ENCODE data around the gene UBXN10.

Gene UBXN10

GRCh38 chr1:20142001-20142710, 43.7 kb upstream of the UBXN10 start:
- Histone ChIP-seq H3K4me3 (ENCODE audit: low read depth, low read length) (no peak overlapping the region), H3K36me3 (ENCODE audit: insufficient read depth, low read length) (no peaks in the 10 kb centered on the region), H2AFZ (ENCODE audit: low read length, unreplicated experiment) (no peak overlapping the region), H3K79me2 (ENCODE audit: control insufficient read depth, insufficient read depth, low read length, unreplicated experiment) (no peaks in the 10 kb centered on the region), H3K27ac (ENCODE audit: low read depth, low read length) (no peak overlapping the region), H3K4me1 (ENCODE audit: control insufficient read depth, insufficient read depth, low read length, unreplicated experiment) (no peaks in the 10 kb centered on the region), H3K27me3 (ENCODE audit: insufficient read depth, low read length) (peaks cover 21% of the 10 kb centered on the region)

- Histone ChIP-seq H3K79me2 (ENCODE audit: control insufficient read depth, insufficient read depth, low read length, unreplicated experiment) (no peaks in the 10 kb centered on the region), H3K27ac (ENCODE audit: low read depth, low read length) (no peak overlapping the region), H3K27me3 (ENCODE audit: insufficient read depth, low read length) (peaks cover 18% of the 10 kb centered on the region), H3K4me1 (ENCODE audit: control insufficient read depth, insufficient read depth, low read length, unreplicated experiment) (no peaks in the 10 kb centered on the region), H2AFZ (ENCODE audit: low read length, unreplicated experiment) (no peak overlapping the region), H3K36me3 (ENCODE audit: insufficient read depth, low read length) (no peaks in the 10 kb centered on the region), H3K4me3 (ENCODE audit: low read depth, low read length) (no peak overlapping the region)
These were observed 42.6 kb upstream of the UBXN10 start for GRCh38 chr1:20143318-20143717.

- Histone ChIP-seq H3K27me3 (ENCODE audit: insufficient read depth, low read length) (peaks cover 18% of the 10 kb centered on the region), H3K36me3 (ENCODE audit: insufficient read depth, low read length) (no peaks in the 10 kb centered on the region), H3K27ac (ENCODE audit: low read depth, low read length) (no peak overlapping the region), H2AFZ (ENCODE audit: low read length, unreplicated experiment) (no peak overlapping the region), H3K4me1 (ENCODE audit: control insufficient read depth, insufficient read depth, low read length, unreplicated experiment) (no peaks in the 10 kb centered on the region), H3K79me2 (ENCODE audit: control insufficient read depth, insufficient read depth, low read length, unreplicated experiment) (no peaks in the 10 kb centered on the region), H3K4me3 (ENCODE audit: low read depth, low read length) (no peak overlapping the region)
These were observed 41.9 kb upstream of the UBXN10 start for GRCh38 chr1:20143734-20144565.

DNA sequence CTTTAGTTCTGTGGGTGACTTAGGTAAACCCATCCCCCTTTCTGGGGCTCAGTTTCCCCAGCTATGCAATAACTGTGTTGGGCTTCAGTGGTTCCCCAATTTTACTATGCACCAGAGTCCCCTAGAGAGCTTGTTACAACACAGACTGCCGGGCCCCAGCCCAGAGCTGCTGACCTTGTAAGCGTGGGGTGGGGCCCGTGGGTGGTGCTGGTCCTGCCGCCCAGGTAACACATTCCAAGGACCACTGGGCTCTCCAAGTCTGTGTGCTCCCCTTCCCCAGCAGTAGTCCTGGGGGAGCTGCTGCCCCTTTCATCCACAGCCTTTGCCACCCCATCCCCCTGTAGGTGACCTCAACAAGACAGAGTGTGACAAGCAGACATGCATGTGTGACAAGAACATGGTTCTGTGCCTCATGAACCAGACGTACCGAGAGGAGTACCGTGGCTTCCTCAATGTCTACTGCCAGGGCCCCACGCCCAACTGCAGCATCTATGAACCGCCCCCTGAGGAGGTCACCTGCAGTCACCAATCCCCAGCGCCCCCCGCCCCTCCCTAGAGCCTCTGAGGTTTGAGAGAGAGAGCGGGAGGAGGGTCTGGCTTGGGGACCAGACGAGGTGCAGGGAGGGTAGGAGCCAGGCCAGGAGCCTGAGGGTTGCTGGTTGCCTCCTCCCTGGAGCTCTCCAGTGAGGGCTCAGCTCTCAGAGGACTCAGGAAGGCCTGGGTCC, 37.9 kb upstream of the UBXN10 start:
- Histone ChIP-seq H3K4me1 (ENCODE audit: control insufficient read depth, insufficient read depth, low read length, unreplicated experiment) (no peaks in the 10 kb centered on the region), H2AFZ (ENCODE audit: low read length, unreplicated experiment) (no peak overlapping the region), H3K79me2 (ENCODE audit: control insufficient read depth, insufficient read depth, low read length, unreplicated experiment) (no peaks in the 10 kb centered on the region), H3K4me3 (ENCODE audit: low read depth, low read length) (no peak overlapping the region), H3K36me3 (ENCODE audit: insufficient read depth, low read length) (no peaks in the 10 kb centered on the region), H3K27ac (ENCODE audit: low read depth, low read length) (no peak overlapping the region), H3K27me3 (ENCODE audit: insufficient read depth, low read length) (peaks cover 15% of the 10 kb centered on the region)

DNA sequence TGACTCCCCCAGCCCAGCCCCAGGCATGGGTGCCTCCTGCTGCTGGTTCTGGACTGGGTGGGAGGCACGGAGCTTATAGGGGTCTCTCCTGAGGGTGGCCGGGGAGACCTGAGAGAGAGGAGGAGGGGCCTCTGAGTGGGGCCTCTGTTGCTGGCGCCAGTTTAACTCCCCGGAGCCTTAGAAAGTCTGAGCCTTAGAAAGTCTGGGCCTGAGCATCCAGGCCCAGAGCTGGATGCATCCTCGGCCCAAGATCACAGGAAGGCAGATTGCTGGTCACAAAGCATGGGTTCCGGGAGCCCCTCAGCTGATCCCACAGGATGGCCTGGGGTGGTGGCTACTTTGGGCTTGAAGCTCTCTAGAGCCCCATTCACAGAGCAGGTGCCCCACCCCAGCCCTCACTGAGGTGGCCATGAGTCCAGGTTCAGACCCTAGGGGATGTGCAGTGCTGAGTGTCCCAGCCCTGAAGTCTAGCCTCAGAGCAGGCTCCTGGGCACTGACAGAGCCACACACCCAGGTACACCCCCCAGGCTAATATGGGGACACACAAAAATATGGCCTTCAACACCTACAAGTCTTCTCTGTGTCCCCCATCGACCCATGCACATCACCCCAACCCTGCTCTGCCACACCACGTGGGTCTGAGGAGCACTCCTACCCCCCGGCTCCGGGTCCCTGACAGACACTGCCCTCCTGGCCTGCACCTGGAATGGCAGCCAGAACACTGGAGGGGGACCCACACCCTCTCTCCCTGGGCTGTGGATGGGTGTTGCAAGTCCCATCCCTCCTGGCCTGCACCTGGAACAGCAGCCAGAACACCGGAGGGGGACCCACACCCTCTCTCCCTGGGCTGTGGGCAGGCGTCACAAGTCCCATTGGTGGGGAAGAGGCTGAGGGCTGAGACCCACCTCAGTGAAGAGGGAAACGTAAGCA, 37.1 kb upstream of the UBXN10 start:
- Histone ChIP-seq H3K4me3 (ENCODE audit: low read depth, low read length) (no peak overlapping the region), H3K27ac (ENCODE audit: low read depth, low read length) (no peak overlapping the region), H3K4me1 (ENCODE audit: control insufficient read depth, insufficient read depth, low read length, unreplicated experiment) (no peaks in the 10 kb centered on the region), H2AFZ (ENCODE audit: low read length, unreplicated experiment) (no peak overlapping the region), H3K36me3 (ENCODE audit: insufficient read depth, low read length) (no peaks in the 10 kb centered on the region), H3K27me3 (ENCODE audit: insufficient read depth, low read length) (peaks cover 11% of the 10 kb centered on the region), H3K79me2 (ENCODE audit: control insufficient read depth, insufficient read depth, low read length, unreplicated experiment) (no peaks in the 10 kb centered on the region)

DNA sequence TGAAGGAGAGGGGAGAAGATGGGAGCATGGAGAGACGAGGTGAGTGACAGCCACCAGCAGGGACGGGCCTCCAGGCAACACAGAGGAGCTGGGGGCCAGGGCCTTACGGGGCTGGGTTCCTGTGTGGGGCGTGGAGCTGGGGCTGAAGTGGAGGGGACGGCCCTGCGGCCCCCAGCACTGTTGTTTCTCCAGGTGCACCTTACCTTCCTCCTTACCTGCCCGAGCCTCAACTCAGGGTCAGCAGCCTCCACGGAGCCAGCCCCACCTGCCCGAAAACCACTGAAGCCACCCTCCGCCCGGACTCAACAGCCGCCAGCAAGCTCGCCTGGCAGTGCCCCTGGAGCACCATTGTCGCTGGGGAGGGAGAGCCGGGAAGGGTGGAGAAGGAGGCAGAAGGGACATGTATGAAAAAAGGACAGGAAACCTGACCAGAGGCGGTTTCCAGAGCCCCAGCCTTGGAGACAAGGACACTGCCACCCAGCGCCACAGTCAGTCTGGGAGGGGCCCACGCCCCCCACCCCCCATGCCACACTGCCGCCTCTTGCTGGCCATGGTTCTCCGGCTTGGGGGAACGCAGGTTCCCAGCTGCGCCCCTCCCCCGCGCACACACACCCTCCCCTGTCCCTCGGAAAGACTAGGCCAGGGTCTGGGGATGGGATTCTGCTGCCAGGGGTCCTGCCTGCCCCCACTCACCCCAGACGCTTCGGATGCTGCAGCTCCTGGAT, 36.1 kb upstream of the UBXN10 start:
- no peak overlapping the region for H3K27ac ChIP-seq (ENCODE audit: low read depth, low read length)
- peaks cover 2% of the 10 kb centered on the region; the same call in 1 of the 2 replicates for H3K27me3 ChIP-seq (ENCODE audit: insufficient read depth, low read length)
- H2AFZ ChIP-seq (ENCODE audit: low read length, unreplicated experiment): no peak overlapping the region
- H3K4me1 ChIP-seq (ENCODE audit: control insufficient read depth, insufficient read depth, low read length, unreplicated experiment): no peaks in the 10 kb centered on the region
- no peaks in the 10 kb centered on the region for H3K36me3 ChIP-seq (ENCODE audit: insufficient read depth, low read length)
- H3K4me3 ChIP-seq (ENCODE audit: low read depth, low read length): no peak overlapping the region
- no peaks in the 10 kb centered on the region for H3K79me2 ChIP-seq (ENCODE audit: control insufficient read depth, insufficient read depth, low read length, unreplicated experiment)

DNA sequence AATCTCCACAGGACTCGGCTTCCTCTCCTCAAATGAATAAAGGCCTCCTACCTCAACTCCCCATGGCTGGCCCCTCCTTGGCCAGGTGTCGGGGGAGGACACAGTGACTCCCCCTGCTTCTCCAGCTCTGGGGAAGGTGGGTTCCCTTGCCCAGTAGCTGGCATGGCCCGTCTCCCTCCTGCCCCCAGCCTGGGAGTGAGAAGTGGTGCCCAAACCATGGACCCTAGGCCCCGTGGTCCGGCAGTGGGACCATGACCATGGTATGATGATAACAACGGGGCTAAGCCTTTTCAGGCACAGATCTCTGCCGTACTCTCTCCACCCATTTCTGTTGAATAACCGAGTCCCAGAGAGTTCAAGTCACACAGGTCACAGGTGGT, 35.6 kb upstream of the UBXN10 start:
- H3K27ac ChIP-seq (ENCODE audit: low read depth, low read length): no peak overlapping the region
- H3K4me1 ChIP-seq (ENCODE audit: control insufficient read depth, insufficient read depth, low read length, unreplicated experiment): no peaks in the 10 kb centered on the region
- no peaks in the 10 kb centered on the region for H3K79me2 ChIP-seq (ENCODE audit: control insufficient read depth, insufficient read depth, low read length, unreplicated experiment)
- H3K36me3 ChIP-seq (ENCODE audit: insufficient read depth, low read length): no peaks in the 10 kb centered on the region
- no peak overlapping the region for H3K4me3 ChIP-seq (ENCODE audit: low read depth, low read length)
- no peaks in the 10 kb centered on the region for H3K27me3 ChIP-seq (ENCODE audit: insufficient read depth, low read length)
- no peak overlapping the region for H2AFZ ChIP-seq (ENCODE audit: low read length, unreplicated experiment)

GRCh38 chr1:20150969-20151368, 34.9 kb upstream of the UBXN10 start:
- Histone ChIP-seq H3K27me3 (ENCODE audit: insufficient read depth, low read length) (no peaks in the 10 kb centered on the region), H3K79me2 (ENCODE audit: control insufficient read depth, insufficient read depth, low read length, unreplicated experiment) (no peaks in the 10 kb centered on the region), H3K4me1 (ENCODE audit: control insufficient read depth, insufficient read depth, low read length, unreplicated experiment) (no peaks in the 10 kb centered on the region), H2AFZ (ENCODE audit: low read length, unreplicated experiment) (no peak overlapping the region), H3K4me3 (ENCODE audit: low read depth, low read length) (no peak overlapping the region), H3K27ac (ENCODE audit: low read depth, low read length) (no peak overlapping the region), H3K36me3 (ENCODE audit: insufficient read depth, low read length) (no peaks in the 10 kb centered on the region)

GRCh38 chr1:20151906-20152598, 33.8 kb upstream of the UBXN10 start:
- Histone ChIP-seq H3K27ac (ENCODE audit: low read depth, low read length) (no peak overlapping the region), H3K4me1 (ENCODE audit: control insufficient read depth, insufficient read depth, low read length, unreplicated experiment) (no peaks in the 10 kb centered on the region), H3K79me2 (ENCODE audit: control insufficient read depth, insufficient read depth, low read length, unreplicated experiment) (no peaks in the 10 kb centered on the region), H3K36me3 (ENCODE audit: insufficient read depth, low read length) (no peaks in the 10 kb centered on the region), H2AFZ (ENCODE audit: low read length, unreplicated experiment) (peak overlapping the region; percentile 37), H3K27me3 (ENCODE audit: insufficient read depth, low read length) (no peaks in the 10 kb centered on the region), H3K4me3 (ENCODE audit: low read depth, low read length) (peak overlapping the region; percentile 46)

All from ACC112 (cell line).